ENCODE data around the gene THSD7B.

DNA sequence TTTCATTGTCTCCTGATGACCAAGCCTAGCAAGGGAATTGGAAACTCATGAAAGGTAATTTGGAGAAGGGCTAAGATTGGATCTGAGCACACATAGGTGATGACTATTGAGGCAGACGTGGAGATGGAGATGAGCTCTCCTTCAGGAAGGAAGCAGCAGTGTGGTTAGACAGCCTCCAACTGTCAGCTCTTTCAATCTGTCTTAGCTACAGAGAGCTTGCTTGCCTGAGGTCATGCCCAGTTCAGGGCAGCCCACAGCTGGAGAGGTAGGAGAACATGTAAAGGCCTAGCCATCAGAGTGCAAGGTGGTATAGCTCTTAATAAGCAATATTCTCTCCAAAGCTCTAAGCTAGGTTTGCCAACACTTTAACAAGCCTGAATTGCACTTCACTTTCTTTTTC, 79.2 kb downstream of the THSD7B start:
- no peak for TF ChIP-seq POLR2A (IDR thresholded peaks at IDR 0.05; ENCODE audit: low read length)
- TF ChIP-seq, protein P1, sequence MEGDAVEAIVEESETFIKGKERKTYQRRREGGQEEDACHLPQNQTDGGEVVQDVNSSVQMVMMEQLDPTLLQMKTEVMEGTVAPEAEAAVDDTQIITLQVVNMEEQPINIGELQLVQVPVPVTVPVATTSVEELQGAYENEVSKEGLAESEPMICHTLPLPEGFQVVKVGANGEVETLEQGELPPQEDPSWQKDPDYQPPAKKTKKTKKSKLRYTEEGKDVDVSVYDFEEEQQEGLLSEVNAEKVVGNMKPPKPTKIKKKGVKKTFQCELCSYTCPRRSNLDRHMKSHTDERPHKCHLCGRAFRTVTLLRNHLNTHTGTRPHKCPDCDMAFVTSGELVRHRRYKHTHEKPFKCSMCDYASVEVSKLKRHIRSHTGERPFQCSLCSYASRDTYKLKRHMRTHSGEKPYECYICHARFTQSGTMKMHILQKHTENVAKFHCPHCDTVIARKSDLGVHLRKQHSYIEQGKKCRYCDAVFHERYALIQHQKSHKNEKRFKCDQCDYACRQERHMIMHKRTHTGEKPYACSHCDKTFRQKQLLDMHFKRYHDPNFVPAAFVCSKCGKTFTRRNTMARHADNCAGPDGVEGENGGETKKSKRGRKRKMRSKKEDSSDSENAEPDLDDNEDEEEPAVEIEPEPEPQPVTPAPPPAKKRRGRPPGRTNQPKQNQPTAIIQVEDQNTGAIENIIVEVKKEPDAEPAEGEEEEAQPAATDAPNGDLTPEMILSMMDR (IDR thresholded peaks at IDR 0.05) = no peak
- TF ChIP-seq MAFK (IDR thresholded peaks at IDR 0.05; ENCODE audit: partially characterized antibody) = no peak
- no peak for TF ChIP-seq EP300 (IDR thresholded peaks at IDR 0.05)
- TF ChIP-seq, protein P2, sequence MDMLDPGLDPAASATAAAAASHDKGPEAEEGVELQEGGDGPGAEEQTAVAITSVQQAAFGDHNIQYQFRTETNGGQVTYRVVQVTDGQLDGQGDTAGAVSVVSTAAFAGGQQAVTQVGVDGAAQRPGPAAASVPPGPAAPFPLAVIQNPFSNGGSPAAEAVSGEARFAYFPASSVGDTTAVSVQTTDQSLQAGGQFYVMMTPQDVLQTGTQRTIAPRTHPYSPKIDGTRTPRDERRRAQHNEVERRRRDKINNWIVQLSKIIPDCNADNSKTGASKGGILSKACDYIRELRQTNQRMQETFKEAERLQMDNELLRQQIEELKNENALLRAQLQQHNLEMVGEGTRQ (IDR thresholded peaks at IDR 0.05) = no peak
- TF ChIP-seq MYC (IDR thresholded peaks at IDR 0.05; ENCODE audit: borderline replicate concordance, low read length) = no peak
- no peak for TF ChIP-seq ESRRA (IDR thresholded peaks at IDR 0.05; ENCODE audit: borderline replicate concordance, low read length)
- TF ChIP-seq, protein P3, sequence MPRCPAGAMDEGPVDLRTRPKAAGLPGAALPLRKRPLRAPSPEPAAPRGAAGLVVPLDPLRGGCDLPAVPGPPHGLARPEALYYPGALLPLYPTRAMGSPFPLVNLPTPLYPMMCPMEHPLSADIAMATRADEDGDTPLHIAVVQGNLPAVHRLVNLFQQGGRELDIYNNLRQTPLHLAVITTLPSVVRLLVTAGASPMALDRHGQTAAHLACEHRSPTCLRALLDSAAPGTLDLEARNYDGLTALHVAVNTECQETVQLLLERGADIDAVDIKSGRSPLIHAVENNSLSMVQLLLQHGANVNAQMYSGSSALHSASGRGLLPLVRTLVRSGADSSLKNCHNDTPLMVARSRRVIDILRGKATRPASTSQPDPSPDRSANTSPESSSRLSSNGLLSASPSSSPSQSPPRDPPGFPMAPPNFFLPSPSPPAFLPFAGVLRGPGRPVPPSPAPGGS (IDR thresholded peaks at IDR 0.05) = no peak
